Smooth muscle cell (in vitro differentiated cells): ENCODE data around the gene ZNF791. TPM values are rescaled to one million over a fixed set of nuclear protein-coding genes. Genes with fewer than 3 reads are reported as not detected.
"Not testable (repeated sequence)": the region's sequence is repeated elsewhere in the genome, so short reads cannot be mapped to it uniquely, and the experiment has no call there.

Experiments used
- DNase-seq: peaks from one replicate; lab custom pipeline; 2025; ENCODE audit not compliant: unreplicated experiment; lab: John Stamatoyannopoulos, UW
- H2AFZ ChIP-seq: fragments of 200-600 bp; sonication (generic); 2 replicates; pipeline ENCODE4 v1.6.0; 2016; ENCODE audit warnings: antibody characterized with exemption, low read depth, mild to moderate bottlenecking
- H3F3A ChIP-seq: fragments of 200-600 bp; sonication (generic); 2 replicates; pipeline ENCODE4 v1.6.0; 2017; ENCODE audit warnings: antibody characterized with exemption, low read depth
- H3K27ac ChIP-seq: fragments of 200-600 bp; sonication (generic); 2 replicates; pipeline ENCODE4 v1.5.1; 2016; ENCODE audit warnings: low read depth, mild to moderate bottlenecking
- H3K27me3 ChIP-seq: fragments of 200-600 bp; sonication (generic); 2 replicates; pipeline ENCODE4 v1.6.1; 2016; ENCODE audit warnings: low read depth, mild to moderate bottlenecking
- H3K36me3 ChIP-seq: fragments of 200-600 bp; sonication (generic); 2 replicates; pipeline ENCODE4 v1.5.1; 2016; ENCODE audit warnings: low read depth
- H3K4me1 ChIP-seq: fragments of 200-600 bp; sonication (generic); 2 replicates; pipeline ENCODE4 v1.5.1; 2016; ENCODE audit warnings: low read depth
- H3K4me2 ChIP-seq: fragments of 200-600 bp; sonication (generic); 2 replicates; pipeline ENCODE4 v1.6.0; 2016; ENCODE audit warnings: mild to moderate bottlenecking
- H3K4me3 ChIP-seq: fragments of 200-600 bp; sonication (generic); 2 replicates; pipeline ENCODE4 v1.5.1; 2016; ENCODE audit warnings: mild to moderate bottlenecking
- H3K79me2 ChIP-seq: fragments of 200-600 bp; sonication (generic); 2 replicates; pipeline ENCODE4 v1.6.0; 2016; ENCODE audit warnings: low read depth, mild to moderate bottlenecking
- H3K9ac ChIP-seq: fragments of 200-600 bp; sonication (generic); 2 replicates; pipeline ENCODE4 v1.6.0; 2016; ENCODE audit warnings: low read depth
- H3K9me3 ChIP-seq: fragments of 200-600 bp; sonication (generic); replicated peaks from 2 replicates; pipeline ENCODE4 v1.5.1; 2016; ENCODE audit warnings: low read depth
- H4K20me1 ChIP-seq: fragments of 200-600 bp; sonication (generic); 2 replicates; pipeline ENCODE4 v1.6.0; 2016; ENCODE audit warnings: low read depth
- CTCF ChIP-seq: fragments of 200-600 bp; sonication (generic); IDR thresholded peaks from 2 replicates; pipeline ENCODE4 v1.5.1; 2017; ENCODE audit warnings: borderline replicate concordance, mild to moderate bottlenecking, antibody characterized with exemption; ENCODE audit not compliant: insufficient read depth, poor library complexity, severe bottlenecking
- WGBS: methylation state at CpG from one replicate; pipeline ENCODE4 v1.1.7; 2016; ENCODE audit warnings: low lambda C conversion rate; 5-methylcytosine and 5-hydroxymethylcytosine counted together
- polyA plus RNA-seq: library from polyadenylated mRNA; unstranded; fragments of >200 nt; fragmentation: Nextera tagmentation; extraction: Ambion mirVana; gene quantifications from 2 replicates; pipeline ENCODE4 v1.2.1, GENCODE V29; 2016
- total RNA-seq: library from RNA; depleted of rRNA; stranded (reverse); fragments of >200 nt; gene quantifications from 2 replicates; pipeline ENCODE4 v1.2.3, GENCODE V29; 2014

ZNF791 gene
- total and polyA plus RNA-seq, 2 experiments from 2014 or later = 15.3 to 17.4 TPM

GRCh38 chr19:12638611-12639182 is 28.0 kb downstream of the ZNF791 start:
- no peak for TF ChIP-seq CTCF
- Histone ChIP-seq H3K4me2 (no peak overlapping the region), H3K27me3 (no peaks in the 10 kb centered on the region), H3K4me1 (peaks cover 4% of the 10 kb centered on the region), H3K79me2 (no peaks in the 10 kb centered on the region), H2AFZ (no peak overlapping the region), H3K27ac (no peak overlapping the region), H3K36me3 (no peaks in the 10 kb centered on the region), H3K4me3 (no peak overlapping the region), H3F3A (no peaks in the 10 kb centered on the region), H3K9me3 (no peaks in the 10 kb centered on the region), H4K20me1 (no peaks in the 10 kb centered on the region), H3K9ac (no peak overlapping the region)
- WGBS = 95% methylated on average over 20 of the region's 22 CpGs
- DNase-seq = no peak

GRCh38 chr19:12639901-12640613 is 29.3 kb downstream of the ZNF791 start:
- Histone ChIP-seq H3K79me2 (no peaks in the 10 kb centered on the region), H3K4me2 (peak overlapping the region; percentile 83), H3K4me3 (peak overlapping the region; percentile 35), H3K27me3 (no peaks in the 10 kb centered on the region), H3K36me3 (no peaks in the 10 kb centered on the region), H3F3A (no peaks in the 10 kb centered on the region), H3K27ac (peak overlapping the region; percentile 52), H3K9me3 (no peaks in the 10 kb centered on the region), H3K4me1 (peaks cover 4% of the 10 kb centered on the region), H3K9ac (peak overlapping the region; percentile 62), H4K20me1 (no peaks in the 10 kb centered on the region), H2AFZ (peak overlapping the region; percentile 58)
- 16% methylated on average over 39 of the region's 39 CpGs for WGBS
- peak; percentile 36 for DNase-seq
- peak; percentile 69 for TF ChIP-seq CTCF

- H3F3A ChIP-seq = no peaks in the 10 kb centered on the region
- peaks cover 4% of the 10 kb centered on the region for H3K4me1 ChIP-seq
- no peaks in the 10 kb centered on the region for H4K20me1 ChIP-seq
- H3K4me2 ChIP-seq = no peak overlapping the region
- H3K4me3 ChIP-seq = no peak overlapping the region
- no peaks in the 10 kb centered on the region for H3K9me3 ChIP-seq
- 89% methylated on average over 13 of the region's 13 CpGs for WGBS
- H3K9ac ChIP-seq = no peak overlapping the region
- DNase-seq = no peak
- H3K36me3 ChIP-seq = no peaks in the 10 kb centered on the region
- no peak overlapping the region for H2AFZ ChIP-seq
- no peak overlapping the region for H3K27ac ChIP-seq
- TF ChIP-seq CTCF = no peak
- H3K79me2 ChIP-seq = no peaks in the 10 kb centered on the region
- no peaks in the 10 kb centered on the region for H3K27me3 ChIP-seq
These were observed 30.7 kb downstream of the ZNF791 start for GRCh38 chr19:12641456-12641855.

- H3K36me3 ChIP-seq = no peaks in the 10 kb centered on the region
- no peaks in the 10 kb centered on the region for H4K20me1 ChIP-seq
- peaks cover 4% of the 10 kb centered on the region for H3K4me1 ChIP-seq
- no peaks in the 10 kb centered on the region for H3K79me2 ChIP-seq
- WGBS = 97% methylated on average over 26 of the region's 26 CpGs
- no peaks in the 10 kb centered on the region for H3K27me3 ChIP-seq
- DNase-seq = no peak
- no peaks in the 10 kb centered on the region for H3F3A ChIP-seq
- H3K4me3 ChIP-seq = no peak overlapping the region
- no peak overlapping the region for H3K27ac ChIP-seq
- H3K9ac ChIP-seq = no peak overlapping the region
- no peak overlapping the region for H3K4me2 ChIP-seq
- no peaks in the 10 kb centered on the region for H3K9me3 ChIP-seq
- no peak for TF ChIP-seq CTCF
- no peak overlapping the region for H2AFZ ChIP-seq
These were observed 31.8 kb downstream of the ZNF791 start for GRCh38 chr19:12642506-12642905.

GRCh38 chr19:12643716-12644115 is 33.0 kb downstream of the ZNF791 start:
- H3K27me3 ChIP-seq, H4K20me1 ChIP-seq, H2AFZ ChIP-seq, H3F3A ChIP-seq, H3K9me3 ChIP-seq, H3K36me3 ChIP-seq, H3K79me2 ChIP-seq, H3K9ac ChIP-seq, H3K27ac ChIP-seq, H3K4me3 ChIP-seq, H3K4me1 ChIP-seq, H3K4me2 ChIP-seq, DNase-seq: not testable (repeated sequence)
- WGBS = 97% methylated on average over 14 of the region's 14 CpGs
